ENCODE measurements around the gene GNL2.

GRCh38 chr1:37614105-37614504 lies 18.4 kb upstream of the GNL2 start:
- TF ChIP-seq CTCF (IDR thresholded peaks at IDR 0.05) (no peak), EZH2 (IDR thresholded peaks at IDR 0.05; ENCODE audit: borderline replicate concordance, insufficient read depth, low read depth, low read length, poor library complexity, severe bottlenecking) (no peak)
